Stomach (tissue), 4 donors: Measurements from ENCODE around the gene NEMF.

Experiments used
- CTCF ChIP-seq, 7 experiments: fragments of 450-650 bp in 4 of 7; fragments of 200-600 bp in 3 of 7; sonication (generic) in 3 of 7; IDR thresholded peaks; one replicate each; pipeline ENCODE4 v1.5.1; 2016 to 2019; ENCODE audit warnings: antibody characterized with exemption in 7 of 7, control low read depth in 2 of 7, mild to moderate bottlenecking in 1 of 7
- EP300 ChIP-seq: sonication (generic); formaldehyde crosslinking; IDR thresholded peaks from one replicate; pipeline ENCODE4 v1.6.1; 2017; ENCODE audit warnings: antibody characterized with exemption
- POLR2A ChIP-seq, 4 donors: fragments of 450-650 bp; IDR thresholded peaks; one replicate each; pipeline ENCODE4 v1.6.1; 2016; ENCODE audit warnings: antibody characterized with exemption in 4 of 4, control low read depth in 2 of 4, mild to moderate bottlenecking in 1 of 4, moderate library complexity in 1 of 4

DNA sequence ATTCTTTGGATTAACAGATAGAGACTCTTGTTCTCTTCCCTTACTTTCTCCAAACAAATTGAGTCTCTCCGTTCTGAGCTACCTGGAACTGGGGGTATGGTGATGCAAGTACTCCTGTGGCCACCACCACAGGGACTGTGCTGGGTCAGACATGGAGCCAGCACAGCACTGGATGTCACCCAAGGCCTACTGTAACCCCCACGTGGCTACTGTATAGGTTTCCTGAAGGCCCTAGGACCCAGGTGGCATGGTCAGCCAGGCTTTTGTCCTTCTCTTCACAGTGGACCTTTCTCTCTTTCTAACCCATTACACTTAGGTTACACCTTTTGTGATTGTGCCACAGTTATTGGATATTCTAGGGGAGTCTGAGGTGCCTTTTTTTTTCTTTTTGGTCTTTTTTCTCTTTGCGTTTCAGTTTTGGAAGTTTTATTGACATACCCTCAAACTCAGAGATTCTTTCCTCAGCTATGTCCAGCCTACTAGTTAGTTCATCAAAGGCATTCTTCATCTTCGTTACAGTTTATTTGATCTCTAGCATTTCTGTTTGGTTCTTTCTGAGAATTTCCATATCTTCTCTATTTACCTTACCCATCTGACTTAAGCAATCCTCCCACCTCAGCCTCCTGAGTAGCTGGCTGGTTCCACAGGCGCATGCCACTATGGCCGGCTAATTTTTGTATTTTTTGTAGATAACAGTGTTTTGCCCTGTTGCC is 90.6 kb downstream of the NEMF start:
- no peak for TF ChIP-seq CTCF (IDR thresholded peaks at IDR 0.05)
- TF ChIP-seq EP300 = no peak
- TF ChIP-seq POLR2A (IDR thresholded peaks at IDR 0.05) = no peak
